GM12873 (cell line): Measurements from ENCODE around the gene SEMA3D.

Source experiments
- CTCF ChIP-seq: IDR thresholded peaks from 2 replicates; pipeline ENCODE4 v1.5.1; 2012; ENCODE audit warnings: low read depth, mild to moderate bottlenecking, moderate library complexity, low read length, control low read depth; ENCODE audit not compliant: insufficient read depth; ENCODE audit errors: missing control alignments

The SEMA3D gene

GRCh38 chr7:85016286-85016685, 170.6 kb downstream of the SEMA3D start:
- TF ChIP-seq CTCF: no peak

GRCh38 chr7:85014936-85015660, 171.8 kb downstream of the SEMA3D start:
- TF ChIP-seq CTCF: no peak

GRCh38 chr7:85011127-85011526, 175.7 kb downstream of the SEMA3D start:
- TF ChIP-seq CTCF: no peak

- no peak for TF ChIP-seq CTCF
Measured at GRCh38 chr7:85010306-85010705, 176.6 kb downstream of the SEMA3D start.

GRCh38 chr7:85006754-85007153, 180.1 kb downstream of the SEMA3D start:
- no peak for TF ChIP-seq CTCF

- no peak for TF ChIP-seq CTCF
Measured at GRCh38 chr7:85004402-85004801, 182.5 kb downstream of the SEMA3D start.

- TF ChIP-seq CTCF: no peak
Measured at GRCh38 chr7:85001495-85002345, 185.1 kb downstream of the SEMA3D start.
